IMR-90 (cell line): ENCODE results near the gene DISC1. TPM values are rescaled to one million over a fixed set of nuclear protein-coding genes. Genes with fewer than 3 reads are reported as not detected.

Source experiments
- ATAC-seq: fragments of 200-7000 bp; cut with Tn5 transposase; 2 replicates; pipeline ENCODE4 v1.9.1; 2020; ENCODE audit warnings: low read depth, mild to moderate bottlenecking, moderate library complexity
- BruUV-seq: library from RNA; stranded (reverse); fragments of 400-500 nt; replicated peaks from 2 replicates; lab custom pipeline; 2021; lab: Mats Ljungman, UMichigan
- CTCF ChIA-PET: fragments of 300-600 bp; formaldehyde crosslinking; extraction: SDS; loops from one replicate; lab custom pipeline; 2021; ENCODE audit warnings: antibody characterized with exemption; lab: Yijun Ruan, JAX
- POLR2A ChIA-PET: fragments of 300-600 bp; sonication (Branson Sonifier 250); formaldehyde crosslinking; loops from one replicate; lab custom pipeline; 2022; ENCODE audit warnings: antibody characterized with exemption; ENCODE audit not compliant: unreplicated experiment; lab: Charles Lee
- DNase-seq: peaks from one replicate; pipeline ENCODE4 v3.0.0; 2013
- H2AFZ ChIP-seq: replicated peaks from 2 replicates; pipeline ENCODE3; 2013; ENCODE audit warnings: low read length, mild to moderate bottlenecking; ENCODE audit not compliant: poor library complexity
- H2AK5ac ChIP-seq: 2 replicates; pipeline ENCODE4 v1.6.1; 2013; ENCODE audit warnings: low read depth, low read length, inconsistent platforms
- H2AK9ac ChIP-seq: replicated peaks from 2 replicates; pipeline ENCODE3; 2013; ENCODE audit warnings: mild to moderate bottlenecking, low read depth, low read length, moderate library complexity; ENCODE audit not compliant: poor library complexity
- H2BK120ac ChIP-seq: 2 replicates; pipeline ENCODE4 v1.6.1; 2013; ENCODE audit warnings: low read depth, low read length, inconsistent platforms
- H2BK15ac ChIP-seq: 3 replicates; pipeline ENCODE4 v1.6.1; 2013; ENCODE audit warnings: low read depth, low read length, inconsistent platforms
- H2BK20ac ChIP-seq: 2 replicates; pipeline ENCODE4 v1.6.1; 2013; ENCODE audit warnings: low read depth, mild to moderate bottlenecking, inconsistent platforms, low read length, moderate library complexity
- H2BK5ac ChIP-seq: 2 replicates; pipeline ENCODE4 v1.6.1; 2013; ENCODE audit warnings: mild to moderate bottlenecking, low read depth, low read length, inconsistent platforms; ENCODE audit not compliant: poor library complexity, severe bottlenecking
- H3K14ac ChIP-seq: replicated peaks from 2 replicates; pipeline ENCODE4 v1.6.1; 2013; ENCODE audit warnings: low read depth, low read length, inconsistent platforms
- H3K18ac ChIP-seq: 2 replicates; pipeline ENCODE4 v1.6.1; 2013; ENCODE audit warnings: low read depth, low read length, control low read depth
- H3K23ac ChIP-seq: 2 replicates; pipeline ENCODE4 v1.6.1; 2013; ENCODE audit warnings: low read depth, low read length, inconsistent platforms
- H3K27ac ChIP-seq: 2 replicates; pipeline ENCODE4 v1.5.1; 2013; ENCODE audit warnings: mild to moderate bottlenecking, control low read depth, low read length; ENCODE audit not compliant: insufficient read depth
- H3K27me3 ChIP-seq: 2 replicates; pipeline ENCODE4 v1.6.1; 2013; ENCODE audit warnings: low read length; ENCODE audit not compliant: control insufficient read depth, insufficient read depth
- H3K36me3 ChIP-seq: 2 replicates; pipeline ENCODE4 v1.6.1; 2013; ENCODE audit warnings: low read length, mixed read lengths; ENCODE audit not compliant: control insufficient read depth, insufficient read depth
- H3K4ac ChIP-seq: 2 replicates; pipeline ENCODE4 v1.6.1; 2013; ENCODE audit warnings: low read depth, low read length, inconsistent platforms
- H3K4me1 ChIP-seq: 2 replicates; pipeline ENCODE4 v1.6.1; 2013; ENCODE audit warnings: low read length, mixed read lengths; ENCODE audit not compliant: control insufficient read depth, insufficient read depth
- H3K4me2 ChIP-seq: 2 replicates; pipeline ENCODE4 v1.6.1; 2013; ENCODE audit warnings: low read depth, mild to moderate bottlenecking, control low read depth, low read length, moderate library complexity
- H3K4me3 ChIP-seq: 2 replicates; pipeline ENCODE4 v1.5.1; 2013; ENCODE audit warnings: low read depth, mild to moderate bottlenecking, control low read depth, low read length, moderate library complexity; ENCODE audit not compliant: insufficient read depth
- H3K56ac ChIP-seq: 2 replicates; pipeline ENCODE4 v1.6.1; 2013; ENCODE audit warnings: low read length, inconsistent platforms; ENCODE audit not compliant: insufficient read depth; ENCODE audit errors: extremely low read depth
- H3K79me1 ChIP-seq, 2 experiments: 2 replicates each; pipeline ENCODE4 v1.6.1; 2013; ENCODE audit warnings: low read length in 2 of 2, inconsistent platforms in 1 of 2, low read depth in 1 of 2
- H3K9ac ChIP-seq: 2 replicates; pipeline ENCODE4 v1.6.1; 2013; ENCODE audit warnings: low read depth, low read length, control low read depth
- H3K9me1 ChIP-seq: 2 replicates; pipeline ENCODE4 v1.6.1; 2013; ENCODE audit warnings: low read length, inconsistent platforms; ENCODE audit not compliant: insufficient read depth
- H3K9me3 ChIP-seq: 2 replicates; pipeline ENCODE4 v1.6.1; 2013; ENCODE audit warnings: low read length; ENCODE audit not compliant: control insufficient read depth, insufficient read depth
- H4K20me1 ChIP-seq: 2 replicates; pipeline ENCODE4 v1.6.1; 2013; ENCODE audit warnings: low read length, inconsistent platforms; ENCODE audit not compliant: insufficient read depth
- H4K5ac ChIP-seq: 2 replicates; pipeline ENCODE4 v1.6.1; 2013; ENCODE audit warnings: mild to moderate bottlenecking, low read depth, low read length, control low read depth
- H4K8ac ChIP-seq, 2 experiments: 2 replicates each; pipeline ENCODE4 v1.6.1; 2013; ENCODE audit warnings: low read depth in 2 of 2, low read length in 2 of 2, control low read depth in 1 of 2, inconsistent platforms in 1 of 2
- H4K91ac ChIP-seq: 2 replicates; pipeline ENCODE4 v1.6.1; 2013; ENCODE audit warnings: low read depth, low read length, inconsistent platforms; ENCODE audit not compliant: insufficient read depth
- BHLHE40 ChIP-seq: fragments of 150-350 bp; IDR thresholded peaks from 2 replicates; pipeline ENCODE4 v1.6.1; 2016; ENCODE audit warnings: mild to moderate bottlenecking, low read depth, low read length
- CEBPB ChIP-seq: IDR thresholded peaks from 2 replicates; pipeline ENCODE4 v1.6.1; 2012; ENCODE audit warnings: low read depth, low read length, improper control_type of control experiment
- CHD1 ChIP-seq: IDR thresholded peaks from 2 replicates; pipeline ENCODE4 v1.6.1; 2012; ENCODE audit warnings: low read depth, low read length, improper control_type of control experiment
- CTCF ChIP-seq: conservative IDR thresholded peaks from 2 replicates; pipeline ENCODE4 v1.5.1; 2012; ENCODE audit warnings: mild to moderate bottlenecking, low read depth, low read length, improper control_type of control experiment
- FOS ChIP-seq: fragments of 150-350 bp; IDR thresholded peaks from 2 replicates; pipeline ENCODE4 v1.6.1; 2016; ENCODE audit warnings: low read depth, low read length
- MAFK ChIP-seq: IDR thresholded peaks from 2 replicates; pipeline ENCODE4 v1.6.1; 2012; ENCODE audit warnings: low read depth, low read length, improper control_type of control experiment
- MAZ ChIP-seq: IDR thresholded peaks from 2 replicates; pipeline ENCODE4 v1.6.1; 2012; ENCODE audit warnings: low read depth, mild to moderate bottlenecking, low read length, improper control_type of control experiment, moderate library complexity, borderline replicate concordance
- MXI1 ChIP-seq: IDR thresholded peaks from 2 replicates; pipeline ENCODE4 v1.6.1; 2012; ENCODE audit warnings: low read depth, mild to moderate bottlenecking, low read length, moderate library complexity, borderline replicate concordance
- NFE2L2 ChIP-seq: fragments of 150-350 bp; IDR thresholded peaks from 2 replicates; pipeline ENCODE4 v1.6.1; 2016; ENCODE audit warnings: low read depth, mild to moderate bottlenecking, low read length
- POLR2A ChIP-seq: IDR thresholded peaks from 2 replicates; pipeline ENCODE4 v1.6.1; 2012; ENCODE audit warnings: mild to moderate bottlenecking, low read depth, low read length
- RAD21 ChIP-seq: IDR thresholded peaks from 2 replicates; pipeline ENCODE4 v1.6.1; 2012; ENCODE audit warnings: low read length, improper control_type of control experiment
- RCOR1 ChIP-seq: IDR thresholded peaks from 2 replicates; pipeline ENCODE4 v1.6.1; 2012; ENCODE audit warnings: mild to moderate bottlenecking, low read length, improper control_type of control experiment; ENCODE audit not compliant: insufficient replicate concordance
- RFX5 ChIP-seq: IDR thresholded peaks from 2 replicates; pipeline ENCODE4 v1.8.0; 2012; ENCODE audit warnings: low read depth, mild to moderate bottlenecking, low read length, moderate library complexity
- SMC3 ChIP-seq: fragments of 150-350 bp; IDR thresholded peaks from 2 replicates; pipeline ENCODE4 v1.6.1; 2016; ENCODE audit warnings: low read depth, mild to moderate bottlenecking, antibody characterized with exemption, low read length, moderate library complexity
- USF2 ChIP-seq: fragments of 150-350 bp; IDR thresholded peaks from 2 replicates; pipeline ENCODE4 v1.6.1; 2017; ENCODE audit warnings: mild to moderate bottlenecking, antibody characterized with exemption, low read length, low read depth
- WGBS, 2 experiments: methylation state at CpG; one replicate each; pipeline versions ENCODE4 v1.1.5 to v1.1.7; 2013; ENCODE audit warnings: missing lambda C conversion rate in 2 of 2; ENCODE audit not compliant: insufficient read length in 1 of 2; ENCODE audit errors: extremely low coverage in 2 of 2; 5-methylcytosine and 5-hydroxymethylcytosine counted together
- dilution Hi-C: fragments of 300-500 bp; cut with HindIII; formaldehyde crosslinking; loops from one replicate; pipeline ENCODE4 v1.14.3; 2018; ENCODE audit warnings: low sequenced_read_pairs; ENCODE audit not compliant: unreplicated experiment
- in situ Hi-C: fragments of 300-500 bp; cut with MboI; formaldehyde crosslinking; loops from 3 replicates; pipeline ENCODE4 v1.14.3; 2019; ENCODE audit warnings: low sequenced_read_pairs, inconsistent platforms, mixed read lengths
- intact Hi-C: fragments of 100-400 bp; cut with micrococcal nuclease; formaldehyde crosslinking; loops from 2 replicates; pipeline ENCODE4 v1.10.0; 2022
- polyA plus RNA-seq, 3 experiments: library from polyadenylated mRNA; depleted of rRNA; stranded (reverse); fragments of >200 nt; gene quantifications; 2 replicates each; pipeline ENCODE4 v1.2.3, GENCODE V29; 2012; ENCODE audit warnings: low replicate concordance in 1 of 3
- total RNA-seq: library from RNA; depleted of rRNA; stranded (reverse); fragments of >200 nt; gene quantifications from 2 replicates; pipeline ENCODE4 v1.2.3, GENCODE V29; 2012
- TF ChIP-seq, protein P1 (sequence below): fragments of 150-350 bp; IDR thresholded peaks from 2 replicates; pipeline ENCODE4 v1.6.1; 2016; ENCODE audit warnings: low read depth, mild to moderate bottlenecking, low read length, moderate library complexity, borderline replicate concordance

DISC1 gene
- total and polyA plus RNA-seq, 2 of the 4 experiments (the other 2 are of a cell fraction): 2.2 to 7.0 TPM

GRCh38 chr1:231927431-231927830, 300.8 kb downstream of the DISC1 start:
- dilution Hi-C loops: no loop called here
- ATAC-seq (no peak), DNase-seq (no peak)
- H4K20me1 ChIP-seq: no peaks in the 10 kb centered on the region
- no peak overlapping the region for H3K4me3 ChIP-seq
- no peak overlapping the region for H2AK9ac ChIP-seq
- H3K23ac ChIP-seq: no peak overlapping the region
- no peak overlapping the region; the same call in 1 of the 2 replicates for H2BK20ac ChIP-seq
- no peak overlapping the region for H3K4me2 ChIP-seq
- peaks cover 2% of the 10 kb centered on the region; the same call in 1 of the 2 replicates for H3K9me1 ChIP-seq
- WGBS, 2 experiments: 100% methylated on average over 2 of the region's 7 CpGs; no CpG with 5 or more reads in 1 of the 2 experiments
- H3K4ac ChIP-seq: no peak overlapping the region
- H4K5ac ChIP-seq: no peak overlapping the region
- H3K56ac ChIP-seq: no peak overlapping the region
- no peak overlapping the region for H2BK120ac ChIP-seq
- TF ChIP-seq CEBPB: no peak
- TF ChIP-seq CTCF: no peak
- TF ChIP-seq MAFK: no peak
- no peak for TF ChIP-seq MXI1
- TF ChIP-seq BHLHE40: no peak
- TF ChIP-seq, protein P1, sequence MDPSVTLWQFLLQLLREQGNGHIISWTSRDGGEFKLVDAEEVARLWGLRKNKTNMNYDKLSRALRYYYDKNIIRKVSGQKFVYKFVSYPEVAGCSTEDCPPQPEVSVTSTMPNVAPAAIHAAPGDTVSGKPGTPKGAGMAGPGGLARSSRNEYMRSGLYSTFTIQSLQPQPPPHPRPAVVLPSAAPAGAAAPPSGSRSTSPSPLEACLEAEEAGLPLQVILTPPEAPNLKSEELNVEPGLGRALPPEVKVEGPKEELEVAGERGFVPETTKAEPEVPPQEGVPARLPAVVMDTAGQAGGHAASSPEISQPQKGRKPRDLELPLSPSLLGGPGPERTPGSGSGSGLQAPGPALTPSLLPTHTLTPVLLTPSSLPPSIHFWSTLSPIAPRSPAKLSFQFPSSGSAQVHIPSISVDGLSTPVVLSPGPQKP: no peak
- TF ChIP-seq USF2: no peak
- TF ChIP-seq RAD21: no peak
- no peak for TF ChIP-seq FOS
- TF ChIP-seq NFE2L2: no peak
- no peak for TF ChIP-seq RFX5
- no peak for TF ChIP-seq MAZ
- no peak for TF ChIP-seq SMC3
- no peak for TF ChIP-seq CHD1
- no peak for TF ChIP-seq RCOR1
- TF ChIP-seq POLR2A: no peak
- H3K4me1 ChIP-seq: no peaks in the 10 kb centered on the region; the same call in 1 of the 2 replicates
- no peak overlapping the region for H2BK5ac ChIP-seq
- no peak overlapping the region for H3K9ac ChIP-seq
- no peak overlapping the region for H4K8ac ChIP-seq
- ChIA-PET CTCF (no interaction called here), POLR2A (no interaction called here)
- intact Hi-C loops: no loop called here
- H3K27ac ChIP-seq: no peak overlapping the region
- no peak overlapping the region for H3K18ac ChIP-seq
- no peak overlapping the region for H3K14ac ChIP-seq
- no peak overlapping the region for H2AFZ ChIP-seq
- no peaks in the 10 kb centered on the region for H3K79me1 ChIP-seq
- H2BK15ac ChIP-seq: no peak overlapping the region
- H3K9me3 ChIP-seq: peaks cover 2% of the 10 kb centered on the region; the same call in 1 of the 2 replicates
- H3K27me3 ChIP-seq: no peaks in the 10 kb centered on the region
- in situ Hi-C loops: no loop called here
- no peak overlapping the region for H2AK5ac ChIP-seq
- no TSS peak for BruUV-seq
- no peaks in the 10 kb centered on the region for H3K36me3 ChIP-seq
- no peak overlapping the region for H4K91ac ChIP-seq
